ENCODE results near the gene MC2R. TPM values are rescaled to one million over a fixed set of nuclear protein-coding genes. Genes with fewer than 3 reads are reported as not detected.

Gene MC2R
- total and polyA plus RNA-seq, 2 of the 4 experiments (the other 2 are of a cell fraction) = not detected

GRCh38 chr18:13912601-13913000 is 2.7 kb downstream of the MC2R start:
- H2AK9ac ChIP-seq (replicated peaks; ENCODE audit: low read depth, low read length, poor library complexity) = no peak overlapping the region
- no peak for ATAC-seq (ENCODE audit: low read depth)
- no peak overlapping the region for H2BK20ac ChIP-seq (ENCODE audit: low read depth, low read length)
- no peak overlapping the region for H4K8ac ChIP-seq (ENCODE audit: low read depth in 2 of 2, low read length in 2 of 2)
- H3K27ac ChIP-seq (ENCODE audit: insufficient read depth, low read length) = no peak overlapping the region
- no peak overlapping the region for H2AK5ac ChIP-seq (ENCODE audit: low read depth, low read length)
- H3K9ac ChIP-seq (ENCODE audit: low read depth, low read length) = no peak overlapping the region
- no peak overlapping the region for H2BK15ac ChIP-seq (ENCODE audit: low read depth, low read length)
- no peak overlapping the region for H4K5ac ChIP-seq (ENCODE audit: low read depth, low read length)
- POLR2A ChIA-PET (ENCODE audit: unreplicated experiment) = no interaction called here
- BruUV-seq (replicated peaks) = no TSS peak
- H3K23ac ChIP-seq (ENCODE audit: low read depth, low read length) = no peak overlapping the region
- no peak overlapping the region for H3K56ac ChIP-seq (ENCODE audit: extremely low read depth, insufficient read depth, low read length)
- no peaks in the 10 kb centered on the region for H3K9me1 ChIP-seq (ENCODE audit: insufficient read depth, low read length)
- H2AFZ ChIP-seq (replicated peaks; ENCODE audit: low read length, poor library complexity) = no peak overlapping the region
- no peak overlapping the region for H3K4ac ChIP-seq (ENCODE audit: low read depth, low read length)
- no peaks in the 10 kb centered on the region for H3K27me3 ChIP-seq (ENCODE audit: control insufficient read depth, insufficient read depth, low read length)
- intact Hi-C loops (cut with micrococcal nuclease) (no loop called here), in situ Hi-C loops (cut with MboI; ENCODE audit: low sequenced_read_pairs) (no loop called here), dilution Hi-C loops (cut with HindIII; ENCODE audit: low sequenced_read_pairs, unreplicated experiment) (no loop called here)
- no peaks in the 10 kb centered on the region for H4K20me1 ChIP-seq (ENCODE audit: insufficient read depth, low read length)
- H3K18ac ChIP-seq (ENCODE audit: low read depth, low read length) = no peak overlapping the region
- no peak overlapping the region for H2BK5ac ChIP-seq (ENCODE audit: low read depth, low read length, poor library complexity, severe bottlenecking)
- CTCF ChIA-PET = no interaction called here
- no peaks in the 10 kb centered on the region for H3K4me1 ChIP-seq (ENCODE audit: control insufficient read depth, insufficient read depth, low read length)
- 100% methylated on average over 1 of the region's 9 CpGs; no CpG with 5 or more reads in 1 of the 2 experiments for WGBS, 2 experiments (ENCODE audit: extremely low coverage in 2 of 2, insufficient read length in 1 of 2)
- no peaks in the 10 kb centered on the region for H3K79me1 ChIP-seq (ENCODE audit: low read depth in 1 of 2, low read length in 2 of 2)
- H4K91ac ChIP-seq (ENCODE audit: insufficient read depth, low read depth, low read length) = no peak overlapping the region
- TF ChIP-seq CTCF (conservative IDR thresholded peaks at IDR 0.05; ENCODE audit: low read depth, low read length) (no peak), RAD21 (IDR thresholded peaks at IDR 0.05; ENCODE audit: low read length) (no peak), USF2 (IDR thresholded peaks at IDR 0.05; ENCODE audit: low read depth, low read length) (no peak), ELK1 (IDR thresholded peaks at IDR 0.05; ENCODE audit: borderline replicate concordance, low read depth, low read length) (no peak), MXI1 (IDR thresholded peaks at IDR 0.05; ENCODE audit: borderline replicate concordance, low read depth, low read length) (no peak), MAZ (IDR thresholded peaks at IDR 0.05; ENCODE audit: borderline replicate concordance, low read depth, low read length) (no peak), POLR2A (IDR thresholded peaks at IDR 0.05; ENCODE audit: low read depth, low read length) (no peak), CHD1 (IDR thresholded peaks at IDR 0.05; ENCODE audit: low read depth, low read length) (no peak), RFX5 (IDR thresholded peaks at IDR 0.05; ENCODE audit: low read depth, low read length) (no peak), BHLHE40 (IDR thresholded peaks at IDR 0.05; ENCODE audit: low read depth, low read length) (no peak), MAFK (IDR thresholded peaks at IDR 0.05; ENCODE audit: low read depth, low read length) (no peak)
- no peaks in the 10 kb centered on the region for H3K36me3 ChIP-seq (ENCODE audit: control insufficient read depth, insufficient read depth, low read length)
- DNase-seq = no peak
- no peak overlapping the region for H3K14ac ChIP-seq (replicated peaks; ENCODE audit: low read depth, low read length)
- no peak overlapping the region for H3K4me2 ChIP-seq (ENCODE audit: low read depth, low read length)
- H3K4me3 ChIP-seq (ENCODE audit: insufficient read depth, low read depth, low read length) = no peak overlapping the region
- no peak overlapping the region for H2BK120ac ChIP-seq (ENCODE audit: low read depth, low read length)
- H3K9me3 ChIP-seq (ENCODE audit: control insufficient read depth, insufficient read depth, low read length) = peaks cover 23% of the 10 kb centered on the region

Data from IMR-90 (cell line).